ENCODE measurements around the gene TIMM10B. TPM values are rescaled to one million over a fixed set of nuclear protein-coding genes. Genes with fewer than 3 reads are reported as not detected.

Gene TIMM10B
- total and polyA plus RNA-seq, 2 experiments from 2014 or later, result 56.3 to 65.8 TPM

DNA sequence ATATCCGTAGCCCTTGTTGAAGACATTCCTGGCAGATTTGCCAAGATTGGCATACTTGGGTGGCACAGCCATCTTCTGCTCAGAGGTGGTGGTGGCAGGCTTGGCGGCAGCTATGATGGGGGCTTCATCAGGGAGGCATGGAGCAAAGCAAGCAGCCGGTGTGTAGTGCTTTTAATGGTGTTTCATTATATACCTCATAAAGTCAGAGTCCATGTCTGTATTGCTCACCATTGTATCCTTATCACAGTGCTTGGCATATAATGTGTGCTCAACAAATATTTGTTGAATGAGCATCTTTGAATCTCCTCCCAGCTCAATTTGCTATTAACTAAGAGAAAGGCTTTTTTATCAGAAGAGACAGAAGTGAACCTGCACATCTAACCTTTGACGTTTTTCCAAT is 8.0 kb downstream of the TIMM10B start:
- Histone ChIP-seq H3K27me3 (no peaks in the 10 kb centered on the region), H3K36me3 (replicated peaks; ENCODE audit: insufficient read depth, low read depth) (no peaks in the 10 kb centered on the region), H3K9me2 (replicated peaks; ENCODE audit: insufficient read depth) (no peaks in the 10 kb centered on the region), H4K20me1 (ENCODE audit: insufficient read depth, poor library complexity, severe bottlenecking) (no peaks in the 10 kb centered on the region), H3K4me3 (no peak overlapping the region), H3K27ac (peak overlapping the region; percentile 79), H3K4me1 (ENCODE audit: insufficient read depth) (peaks cover 30% of the 10 kb centered on the region), H3K79me2 (peaks cover 7% of the 10 kb centered on the region), H3K9me3 (ENCODE audit: low read depth) (no peaks in the 10 kb centered on the region), H3K4me2 (peak overlapping the region; percentile 68), H2AFZ (no peak overlapping the region)
- DNase-seq (ENCODE audit: low spot score), result no peak
- 54% methylated on average over 4 of the region's 4 CpGs for WGBS (ENCODE audit: low lambda C conversion rate, missing lambda C conversion rate)
- TF ChIP-seq CTCF (IDR thresholded peaks at IDR 0.05; ENCODE audit: poor library complexity), result no peak
- no peak for TF ChIP-seq EZH2phosphoT487 (IDR thresholded peaks at IDR 0.05; ENCODE audit: low read depth, severe bottlenecking, unreplicated experiment)
- TF ChIP-seq EZH2 (IDR thresholded peaks at IDR 0.05; ENCODE audit: borderline replicate concordance), result no peak

- Histone ChIP-seq H2AFZ (no peak within 1 kb of the TSS), H3K27ac (peak within 1 kb of the TSS; percentile 60), H3K79me2 (peaks cover 2% of the 10 kb centered on the region), H3K36me3 (replicated peaks; ENCODE audit: insufficient read depth, low read depth) (no peaks in the 10 kb centered on the region), H3K4me2 (no peak within 1 kb of the TSS), H3K4me1 (ENCODE audit: insufficient read depth) (no peaks in the 10 kb centered on the region), H3K9me2 (replicated peaks; ENCODE audit: insufficient read depth) (no peaks in the 10 kb centered on the region), H3K4me3 (no peak within 1 kb of the TSS), H3K9me3 (ENCODE audit: low read depth) (no peaks in the 10 kb centered on the region), H4K20me1 (ENCODE audit: insufficient read depth, poor library complexity, severe bottlenecking) (no peaks in the 10 kb centered on the region), H3K27me3 (no peaks in the 10 kb centered on the region)
- DNase-seq (ENCODE audit: low spot score), result no peak
- TF ChIP-seq CTCF (IDR thresholded peaks at IDR 0.05; ENCODE audit: poor library complexity) (no peak), EZH2 (IDR thresholded peaks at IDR 0.05; ENCODE audit: borderline replicate concordance) (no peak), EZH2phosphoT487 (IDR thresholded peaks at IDR 0.05; ENCODE audit: low read depth, severe bottlenecking, unreplicated experiment) (no peak)
- WGBS (ENCODE audit: low lambda C conversion rate, missing lambda C conversion rate), result 78% methylated on average over 28 of the region's 33 CpGs
Measured at GRCh38 chr11:6497069-6497839, 16.0 kb downstream of the TIMM10B start, which contains the start of gene DNHD1. Gene DNHD1 (plus strand): TSS chr11:6497280. CDS start chr11:6498216, 936 bp downstream.

DNA sequence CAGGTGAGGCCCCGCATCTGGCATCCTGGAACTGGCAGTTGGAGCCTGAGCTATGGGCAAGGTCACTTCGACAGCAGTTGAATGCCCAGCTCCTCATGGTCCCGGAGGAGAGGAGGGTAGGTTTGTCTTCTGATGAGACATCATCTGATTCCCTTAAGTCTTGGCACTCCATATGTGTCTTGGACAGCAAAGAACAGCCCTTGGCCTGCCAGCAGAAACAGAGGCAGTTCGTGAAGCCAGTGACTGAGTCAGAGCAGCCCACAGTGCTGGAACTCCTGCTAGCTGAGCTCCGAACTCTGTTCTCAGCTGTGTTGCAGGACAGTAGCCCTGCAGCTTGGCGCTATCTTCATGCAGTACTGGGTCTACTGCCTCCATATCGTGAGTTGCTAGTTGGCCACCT is 16.8 kb downstream of the TIMM10B start:
- Histone ChIP-seq H3K79me2 (no peaks in the 10 kb centered on the region), H2AFZ (no peak overlapping the region), H3K36me3 (replicated peaks; ENCODE audit: insufficient read depth, low read depth) (no peaks in the 10 kb centered on the region), H3K4me3 (no peak overlapping the region), H3K27me3 (no peaks in the 10 kb centered on the region), H3K9me3 (ENCODE audit: low read depth) (no peaks in the 10 kb centered on the region), H4K20me1 (ENCODE audit: insufficient read depth, poor library complexity, severe bottlenecking) (no peaks in the 10 kb centered on the region), H3K27ac (no peak overlapping the region), H3K4me2 (no peak overlapping the region), H3K4me1 (ENCODE audit: insufficient read depth) (no peaks in the 10 kb centered on the region), H3K9me2 (replicated peaks; ENCODE audit: insufficient read depth) (no peaks in the 10 kb centered on the region)
- no peak for TF ChIP-seq EZH2 (IDR thresholded peaks at IDR 0.05; ENCODE audit: borderline replicate concordance)
- 85% methylated on average over 7 of the region's 7 CpGs for WGBS (ENCODE audit: low lambda C conversion rate, missing lambda C conversion rate)
- no peak for DNase-seq (ENCODE audit: low spot score)

DNA sequence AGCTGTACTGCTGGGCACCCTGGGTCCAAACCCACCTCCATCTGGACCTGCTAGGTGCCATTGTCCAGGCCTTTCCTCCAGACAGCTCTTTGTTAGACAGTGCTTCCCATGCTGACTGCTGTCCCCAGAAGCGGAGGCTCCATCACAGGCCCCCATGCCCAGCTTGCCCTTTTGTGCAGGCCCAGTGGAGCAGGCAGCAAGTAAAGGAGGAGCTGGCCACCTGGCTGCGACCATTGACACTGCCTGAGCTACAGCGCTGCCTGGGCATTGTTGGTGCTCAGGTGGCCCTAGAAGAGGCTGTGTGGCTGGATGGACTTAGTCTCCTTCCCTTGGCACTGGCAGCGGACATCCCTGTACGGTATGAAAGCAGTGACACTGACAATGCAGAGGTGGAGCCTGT is 17.2 kb downstream of the TIMM10B start:
- no peak for DNase-seq (ENCODE audit: low spot score)
- no peaks in the 10 kb centered on the region for H3K27me3 ChIP-seq
- no peaks in the 10 kb centered on the region for H3K79me2 ChIP-seq
- H2AFZ ChIP-seq, result no peak overlapping the region
- H3K9me2 ChIP-seq (replicated peaks; ENCODE audit: insufficient read depth), result no peaks in the 10 kb centered on the region
- TF ChIP-seq CTCF (IDR thresholded peaks at IDR 0.05; ENCODE audit: poor library complexity) (no peak), EZH2 (IDR thresholded peaks at IDR 0.05; ENCODE audit: borderline replicate concordance) (no peak), EZH2phosphoT487 (IDR thresholded peaks at IDR 0.05; ENCODE audit: low read depth, severe bottlenecking, unreplicated experiment) (no peak)
- 93% methylated on average over 5 of the region's 5 CpGs for WGBS (ENCODE audit: low lambda C conversion rate, missing lambda C conversion rate)
- H3K27ac ChIP-seq, result no peak overlapping the region
- no peaks in the 10 kb centered on the region for H3K36me3 ChIP-seq (replicated peaks; ENCODE audit: insufficient read depth, low read depth)
- H3K4me1 ChIP-seq (ENCODE audit: insufficient read depth), result no peaks in the 10 kb centered on the region
- no peak overlapping the region for H3K4me3 ChIP-seq
- no peaks in the 10 kb centered on the region for H3K9me3 ChIP-seq (ENCODE audit: low read depth)
- no peaks in the 10 kb centered on the region for H4K20me1 ChIP-seq (ENCODE audit: insufficient read depth, poor library complexity, severe bottlenecking)
- H3K4me2 ChIP-seq, result no peak overlapping the region

All from hepatocyte (in vitro differentiated cells).